ENCODE measurements around the gene ZP1.
A peak's percentile ranks its signal among the peaks of the same experiment; 100 is the strongest.
"Not testable (repeated sequence)": the region's sequence is repeated elsewhere in the genome, so short reads cannot be mapped to it uniquely, and the experiment has no call there.

The ZP1 gene, protein sequence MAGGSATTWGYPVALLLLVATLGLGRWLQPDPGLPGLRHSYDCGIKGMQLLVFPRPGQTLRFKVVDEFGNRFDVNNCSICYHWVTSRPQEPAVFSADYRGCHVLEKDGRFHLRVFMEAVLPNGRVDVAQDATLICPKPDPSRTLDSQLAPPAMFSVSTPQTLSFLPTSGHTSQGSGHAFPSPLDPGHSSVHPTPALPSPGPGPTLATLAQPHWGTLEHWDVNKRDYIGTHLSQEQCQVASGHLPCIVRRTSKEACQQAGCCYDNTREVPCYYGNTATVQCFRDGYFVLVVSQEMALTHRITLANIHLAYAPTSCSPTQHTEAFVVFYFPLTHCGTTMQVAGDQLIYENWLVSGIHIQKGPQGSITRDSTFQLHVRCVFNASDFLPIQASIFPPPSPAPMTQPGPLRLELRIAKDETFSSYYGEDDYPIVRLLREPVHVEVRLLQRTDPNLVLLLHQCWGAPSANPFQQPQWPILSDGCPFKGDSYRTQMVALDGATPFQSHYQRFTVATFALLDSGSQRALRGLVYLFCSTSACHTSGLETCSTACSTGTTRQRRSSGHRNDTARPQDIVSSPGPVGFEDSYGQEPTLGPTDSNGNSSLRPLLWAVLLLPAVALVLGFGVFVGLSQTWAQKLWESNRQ

DNA sequence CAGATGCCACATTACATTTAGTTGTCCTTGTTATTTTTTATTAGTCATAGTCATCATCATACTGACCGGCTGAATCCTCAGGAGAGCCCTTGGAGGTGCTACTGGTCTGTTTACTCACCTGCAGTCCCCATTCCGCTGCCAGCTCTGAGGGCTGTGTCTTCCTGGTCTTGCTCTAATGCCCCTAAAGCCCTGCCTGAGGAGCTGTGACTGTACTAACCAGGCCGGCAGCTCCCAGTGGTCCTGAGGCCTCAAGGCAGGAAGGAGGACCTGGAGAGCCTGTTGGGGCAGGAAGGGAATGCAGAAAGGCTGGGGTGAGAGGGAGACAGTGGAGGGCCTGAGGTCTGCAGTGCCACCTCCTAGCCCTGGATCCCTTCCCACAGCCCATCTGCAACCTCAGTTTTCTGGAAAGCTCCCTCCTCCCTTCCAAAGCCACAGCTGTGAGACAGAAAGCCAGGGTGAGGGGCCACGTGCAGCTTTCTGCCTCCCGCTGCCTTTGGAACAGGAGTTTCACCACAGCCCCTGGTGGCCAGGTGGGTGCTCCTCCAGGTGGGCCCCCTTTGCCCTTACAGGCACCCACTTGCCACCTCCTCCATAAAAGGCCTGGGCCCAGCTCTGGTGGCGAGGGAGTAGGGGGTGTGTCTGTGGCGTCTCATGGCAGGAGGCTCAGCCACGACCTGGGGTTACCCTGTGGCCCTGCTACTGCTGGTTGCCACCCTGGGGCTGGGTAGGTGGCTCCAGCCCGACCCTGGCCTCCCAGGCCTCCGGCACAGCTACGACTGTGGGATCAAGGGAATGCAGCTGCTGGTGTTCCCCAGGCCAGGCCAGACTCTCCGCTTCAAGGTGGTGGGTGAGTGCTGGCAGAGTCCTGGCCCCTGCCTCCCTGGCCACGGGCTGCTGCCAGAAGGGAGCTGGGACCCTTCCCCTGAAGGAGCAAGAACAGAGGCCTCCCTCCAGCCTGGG lies at the start of gene ZP1:
Gene ZP1 (plus strand): TSS at position 632 of the 960 bp plus-strand sequence. CDS start 20 bp downstream, at position 652.
- DNase-seq (ENCODE audit: low spot score) = no peak

DNA sequence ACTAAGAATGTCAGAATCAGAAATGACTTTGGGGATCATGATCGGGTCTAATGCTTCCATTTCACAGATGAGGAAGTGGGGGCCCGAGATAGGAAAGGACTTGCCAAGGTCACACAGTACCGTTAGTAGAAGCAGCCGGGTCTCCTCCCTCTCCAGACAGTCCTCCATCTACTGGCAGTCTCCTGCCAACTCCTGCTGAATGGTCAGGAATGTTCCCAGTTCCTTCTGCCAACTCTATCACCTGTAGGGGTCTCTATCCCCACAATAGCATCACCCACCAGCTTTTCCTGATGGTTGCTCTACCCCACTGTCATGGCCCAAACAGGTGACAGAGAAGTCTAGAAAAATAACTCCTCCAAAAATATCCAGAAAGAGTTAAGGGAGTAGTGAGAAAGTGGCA lies 49.3 kb upstream of the ZP1 start:
- DNase-seq (ENCODE audit: low spot score) = no peak

DNA sequence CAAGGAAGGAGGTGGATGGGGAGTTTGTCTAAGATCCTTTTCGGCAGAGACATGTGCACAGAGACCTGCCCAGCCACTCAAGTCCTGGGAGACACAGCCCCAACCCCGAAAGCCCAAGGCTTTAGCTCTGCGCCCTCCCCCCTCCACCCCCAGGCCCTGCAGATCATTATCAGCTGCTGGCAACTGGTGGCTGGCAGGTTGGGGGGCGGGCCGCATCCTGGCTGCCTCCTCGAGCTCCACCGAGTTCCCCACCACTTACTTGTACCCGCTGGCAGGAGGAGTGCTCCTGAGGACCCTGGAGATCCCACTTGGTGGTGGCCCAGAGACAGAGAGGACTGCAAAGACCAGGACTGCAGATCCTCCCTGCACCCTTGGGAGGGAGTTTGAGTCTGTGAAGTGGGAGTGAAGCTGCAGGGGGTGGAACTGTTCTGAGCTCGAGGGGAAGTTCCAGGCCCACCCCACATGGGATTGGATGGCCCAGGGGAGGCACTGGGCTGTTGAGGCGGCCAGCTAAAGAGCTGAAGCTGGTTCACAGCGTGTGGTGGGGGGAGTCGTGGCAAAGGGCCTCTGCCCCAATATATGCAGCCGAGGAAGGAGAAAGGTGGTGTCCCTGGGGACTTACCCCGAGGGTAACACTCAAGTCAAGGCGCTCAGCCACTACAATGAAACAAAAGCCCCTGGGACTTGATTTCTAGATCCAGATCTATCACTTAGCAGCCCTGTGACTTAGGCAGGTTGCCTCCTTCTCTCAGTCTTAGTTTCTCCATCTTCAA lies 45.3 kb upstream of the ZP1 start:
- no peak for DNase-seq (ENCODE audit: low spot score)

DNA sequence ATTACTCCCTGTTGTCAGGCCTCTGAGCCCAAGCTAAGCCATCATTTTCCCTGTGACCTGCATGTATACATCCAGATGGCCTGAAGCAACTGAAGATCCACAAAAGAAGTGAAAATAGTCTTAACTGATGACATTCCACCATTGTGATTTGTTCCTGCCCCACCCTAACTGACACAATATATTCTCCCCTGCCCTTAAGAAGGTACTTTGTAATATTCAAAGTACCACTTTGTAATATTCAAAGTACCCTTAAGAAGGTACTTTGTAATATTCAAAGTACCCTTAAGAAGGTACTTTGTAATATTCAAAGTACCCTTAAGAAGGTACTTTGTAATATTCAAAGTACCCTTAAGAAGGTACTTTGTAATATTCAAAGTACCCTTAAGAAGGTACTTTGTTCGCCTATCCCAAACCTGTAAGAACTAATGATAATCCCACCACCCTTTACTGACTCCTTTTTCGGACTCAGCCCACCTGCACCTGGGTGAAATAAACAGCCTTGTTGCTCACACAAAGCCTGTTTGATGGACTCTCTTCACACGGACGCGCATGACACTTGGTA lies 43.5 kb upstream of the ZP1 start:
- not testable (repeated sequence) for DNase-seq (ENCODE audit: low spot score)

DNA sequence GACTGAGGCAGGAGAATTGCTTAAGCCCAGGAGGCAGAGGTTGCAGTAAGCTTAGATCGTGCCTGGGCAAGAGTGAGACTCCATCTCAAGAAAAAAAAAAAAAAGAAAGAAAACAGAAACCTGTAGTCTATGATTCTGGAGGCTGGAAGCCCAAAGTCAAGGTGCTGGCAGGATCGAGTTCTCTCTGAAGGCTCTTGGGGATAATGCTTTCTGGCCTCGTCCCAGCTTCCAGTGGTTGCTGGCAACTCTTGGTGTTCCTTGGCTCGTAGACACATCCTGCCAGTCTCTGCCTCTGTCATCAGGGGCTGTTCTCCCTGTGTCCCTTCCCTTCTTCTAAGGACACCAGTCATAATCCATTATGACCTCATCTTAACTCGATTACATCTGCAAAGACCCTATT lies 42.2 kb upstream of the ZP1 start:
- no peak for DNase-seq (ENCODE audit: low spot score)

DNA sequence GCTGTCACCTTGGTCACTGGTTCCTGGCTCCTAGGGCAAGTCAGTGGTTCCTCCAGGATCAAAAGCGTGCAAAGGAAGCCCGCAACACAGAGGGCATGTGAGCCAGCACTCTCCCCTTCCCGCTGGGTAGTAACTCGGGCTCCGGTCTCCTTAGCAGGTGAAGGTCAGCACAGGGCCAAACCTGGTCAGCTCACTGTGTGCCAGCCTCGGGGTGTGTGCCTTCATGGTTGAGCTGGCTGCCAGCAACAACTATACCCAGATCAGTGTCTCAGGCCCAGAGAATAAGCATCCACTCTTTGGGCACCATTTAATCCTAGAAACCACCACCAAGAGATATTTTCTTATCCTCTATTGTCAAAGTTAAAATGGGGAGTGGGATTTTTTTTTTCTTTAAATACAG lies 41.6 kb upstream of the ZP1 start:
- no peak for DNase-seq (ENCODE audit: low spot score)

DNA sequence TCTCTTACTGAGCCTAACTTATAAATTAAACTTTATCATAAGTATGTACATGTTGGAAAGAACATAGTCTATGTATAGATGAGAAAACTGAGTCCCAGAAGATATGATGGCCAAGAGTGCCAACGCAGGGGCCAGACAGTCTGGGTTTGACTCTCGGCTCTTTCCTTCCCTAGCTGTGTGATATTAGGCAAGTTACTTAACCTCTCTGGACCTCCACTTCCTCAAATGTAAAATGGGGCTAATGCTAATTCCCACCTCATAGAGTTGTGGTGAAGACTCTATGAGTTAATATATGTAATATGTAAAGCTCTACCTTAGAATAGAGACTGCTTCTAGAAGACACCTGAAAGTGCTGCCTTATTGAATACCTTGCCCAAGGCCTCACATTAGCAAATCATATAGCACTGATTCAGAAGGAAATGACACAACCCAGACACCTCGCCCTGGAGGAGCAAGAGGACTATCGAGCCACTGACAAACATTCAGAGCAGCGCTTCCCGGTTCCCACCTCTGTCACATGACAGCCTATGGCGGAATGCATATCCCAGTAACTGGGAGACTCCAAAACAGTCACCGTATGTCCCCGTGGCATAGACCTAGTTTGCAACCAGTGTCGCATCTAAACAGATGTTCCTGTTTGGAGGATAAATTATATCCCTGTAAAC lies 36.7 kb upstream of the ZP1 start:
- no peak for DNase-seq (ENCODE audit: low spot score)

DNA sequence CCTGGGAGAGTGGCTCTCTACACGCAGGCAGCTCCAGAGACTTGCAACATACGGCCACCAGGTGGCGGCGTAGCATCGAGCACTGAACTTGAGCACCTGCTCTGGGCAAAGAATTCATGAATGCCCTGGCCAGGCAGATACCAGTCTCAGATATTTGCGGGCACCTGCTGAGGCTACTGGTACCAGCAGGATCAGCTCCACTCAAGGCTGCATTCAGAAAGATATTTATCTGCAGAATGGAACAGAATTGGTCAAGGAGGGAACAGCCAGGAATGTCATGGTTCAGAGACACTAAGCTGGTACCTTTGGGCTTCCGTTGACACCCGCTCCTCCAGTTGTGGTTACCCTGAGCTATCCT lies 36.2 kb upstream of the ZP1 start:
- peak; percentile 88 for DNase-seq (ENCODE audit: low spot score)

DNA sequence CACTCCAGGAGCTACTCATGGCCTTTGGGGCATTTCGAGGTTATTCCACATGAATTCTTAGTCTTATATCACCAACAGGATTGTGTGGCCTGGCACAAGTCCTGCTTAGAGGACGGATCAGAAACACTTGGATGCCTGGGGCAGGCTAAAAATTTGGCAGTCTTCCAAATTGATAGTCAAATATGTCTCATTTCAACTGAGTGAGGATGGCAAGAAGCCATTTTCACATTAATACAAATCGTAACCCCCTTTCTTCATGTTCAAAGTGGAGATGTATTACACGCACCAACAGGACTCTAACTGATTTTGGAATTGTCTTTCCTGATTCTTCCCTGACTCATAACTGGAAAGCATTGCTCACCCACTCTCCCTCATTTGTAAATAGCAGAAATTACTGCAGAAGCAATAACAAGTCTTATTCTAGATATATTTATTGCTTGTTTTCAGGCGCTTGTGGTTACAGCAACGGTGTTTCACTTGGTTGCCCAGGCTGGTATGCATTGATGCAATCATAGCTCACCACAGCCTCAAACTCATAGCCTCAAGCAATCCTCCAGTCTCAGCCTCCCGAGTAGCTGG lies 35.8 kb upstream of the ZP1 start:
- no peak for DNase-seq (ENCODE audit: low spot score)

DNA sequence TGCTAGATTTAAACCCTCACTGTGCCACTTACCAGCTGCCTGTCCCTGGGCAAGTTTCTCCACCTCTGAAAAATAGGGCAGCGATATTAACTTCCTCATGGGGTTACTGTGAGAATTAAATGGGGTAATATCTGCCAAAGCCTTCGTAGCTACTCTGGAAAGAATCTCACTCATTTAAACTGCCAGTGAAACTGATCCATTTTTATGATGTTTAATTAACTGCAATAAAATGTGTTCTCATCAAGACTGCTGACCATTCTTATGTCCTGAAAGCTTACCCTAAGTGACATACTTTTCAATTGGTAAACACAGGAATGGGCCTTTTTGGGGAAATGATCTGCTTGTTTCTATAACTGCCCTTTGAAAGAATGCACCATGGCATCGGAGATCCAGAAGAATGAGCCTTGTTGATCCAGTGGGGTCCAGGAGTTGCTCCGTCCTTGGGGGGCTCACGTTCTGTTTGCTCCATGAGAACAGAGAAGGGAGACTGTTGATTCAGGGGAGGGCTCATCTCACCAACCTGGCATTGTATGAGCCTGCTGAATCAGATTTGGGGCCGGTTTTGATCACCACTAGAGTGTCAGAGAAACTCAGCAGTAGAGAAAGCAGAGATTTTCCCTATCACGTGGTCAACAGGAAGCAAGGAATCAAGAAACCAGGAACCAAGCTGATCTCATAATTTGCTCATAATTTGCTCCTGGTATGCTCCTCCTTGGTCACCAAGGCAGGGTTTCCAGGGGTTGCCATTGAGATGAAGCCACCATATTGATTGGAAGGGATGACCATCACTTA lies 32.4 kb upstream of the ZP1 start:
- no peak for DNase-seq (ENCODE audit: low spot score)

DNA sequence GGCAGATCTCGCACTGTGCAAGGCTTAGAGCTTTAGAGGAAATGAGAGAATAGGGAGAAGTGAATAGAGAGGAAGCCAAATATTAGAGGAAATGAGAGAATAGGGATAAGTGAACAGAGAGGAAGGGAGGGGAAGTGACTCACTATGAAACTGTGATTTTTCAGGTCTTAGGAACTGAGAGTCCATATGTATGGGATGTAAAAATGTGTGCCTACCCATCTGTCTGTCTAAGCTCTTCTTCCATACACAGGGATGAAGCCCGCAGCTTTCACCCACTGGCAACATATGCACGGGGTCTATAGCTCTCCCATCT lies 31.9 kb upstream of the ZP1 start:
- DNase-seq (ENCODE audit: low spot score) = no peak

DNA sequence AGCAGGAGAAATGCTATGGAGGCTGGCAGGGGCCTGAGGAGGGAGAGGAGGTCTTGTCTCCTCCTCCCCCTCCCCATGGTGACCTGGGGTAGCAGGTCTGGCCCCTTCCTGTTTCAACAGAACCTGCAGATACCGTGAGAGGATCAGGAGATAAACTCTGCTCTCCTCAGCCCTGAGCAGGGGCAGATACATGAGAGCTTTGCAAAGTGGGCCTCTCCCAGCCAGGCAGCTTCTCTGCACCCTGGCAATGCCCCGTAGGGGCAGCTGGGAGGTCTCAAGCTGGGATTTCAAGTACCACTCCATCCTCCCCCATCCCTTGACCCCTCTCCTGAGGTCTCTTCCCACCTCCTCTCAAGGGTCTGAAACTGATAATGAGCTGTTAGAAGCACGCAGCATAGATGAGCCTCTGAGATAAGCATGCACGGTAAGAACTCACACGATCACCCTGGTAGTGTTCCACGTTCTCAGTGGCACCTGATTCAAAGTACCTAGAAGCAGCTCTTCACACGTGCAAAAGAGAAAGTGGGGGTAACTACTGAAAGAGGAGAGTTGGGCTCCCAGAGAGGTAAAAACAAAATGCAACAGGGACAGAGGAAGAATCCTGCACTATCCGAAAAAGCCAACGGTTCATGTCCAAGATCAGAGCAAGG lies 30.4 kb upstream of the ZP1 start:
- DNase-seq (ENCODE audit: low spot score) = no peak

DNA sequence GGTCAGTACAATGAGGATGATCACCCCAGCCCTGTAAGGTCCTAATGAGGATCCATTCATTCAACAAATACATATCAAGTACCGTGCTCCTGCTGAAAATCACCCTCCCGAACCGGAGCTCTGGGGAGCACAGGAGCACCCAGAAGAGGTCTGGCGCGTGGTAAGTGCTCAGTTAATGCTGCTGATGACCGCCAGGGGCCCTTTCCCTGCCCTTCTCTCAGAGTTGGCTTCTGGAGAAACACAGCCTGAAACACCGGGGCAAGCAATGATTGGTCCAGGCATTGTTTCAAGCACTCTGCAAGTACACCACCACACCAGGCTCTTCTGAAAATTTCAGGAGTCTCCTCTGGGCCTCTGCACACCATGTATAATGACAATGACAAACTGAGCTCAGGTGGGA lies 29.2 kb upstream of the ZP1 start:
- no peak for DNase-seq (ENCODE audit: low spot score)

DNA sequence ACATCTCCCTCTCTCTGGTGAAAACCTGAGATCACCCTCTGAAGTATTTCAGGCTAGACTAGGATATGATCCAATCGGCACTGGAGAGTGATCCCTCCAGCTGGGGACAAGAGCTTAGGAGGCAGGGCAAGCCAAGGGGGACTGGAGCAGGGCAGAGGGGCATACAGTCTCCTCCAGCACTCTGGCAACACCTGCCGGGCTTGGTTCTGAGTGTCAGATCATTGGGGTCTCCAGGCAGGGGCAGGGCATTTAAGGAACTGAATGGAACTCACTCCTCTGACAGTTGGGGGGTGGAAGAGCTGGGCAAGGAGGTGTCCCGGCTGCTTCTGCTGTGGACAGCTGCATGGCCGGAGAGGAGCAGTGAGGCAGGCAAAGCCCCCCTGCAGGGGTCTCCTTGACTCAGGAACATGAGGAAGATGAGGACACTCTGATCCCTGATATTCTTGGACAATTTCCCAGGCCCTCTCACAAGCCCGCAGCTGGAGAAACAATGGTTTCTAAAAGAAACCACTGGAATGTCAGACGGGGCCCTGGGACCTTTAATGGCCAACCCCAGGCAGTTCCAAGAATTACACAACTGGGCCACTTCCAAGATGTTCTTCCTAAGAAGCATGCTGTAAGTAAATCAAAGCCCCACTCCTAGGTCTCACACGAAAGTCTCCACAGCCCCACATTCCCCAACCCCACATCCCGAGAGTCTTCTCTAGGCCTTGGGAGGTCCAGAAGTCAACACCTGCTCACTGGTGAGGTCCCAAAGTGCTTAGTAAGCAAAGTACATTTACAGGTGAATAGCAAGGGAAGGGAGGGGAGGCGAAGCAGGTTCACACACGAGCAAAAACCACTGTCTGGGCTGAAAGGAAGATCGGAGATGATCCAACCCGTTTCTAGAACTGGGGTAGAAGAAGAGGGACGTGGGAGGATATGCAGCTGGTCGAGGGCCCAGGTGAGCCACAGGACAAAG lies 26.6 kb upstream of the ZP1 start:
- DNase-seq (ENCODE audit: low spot score) = peak; percentile 93

DNA sequence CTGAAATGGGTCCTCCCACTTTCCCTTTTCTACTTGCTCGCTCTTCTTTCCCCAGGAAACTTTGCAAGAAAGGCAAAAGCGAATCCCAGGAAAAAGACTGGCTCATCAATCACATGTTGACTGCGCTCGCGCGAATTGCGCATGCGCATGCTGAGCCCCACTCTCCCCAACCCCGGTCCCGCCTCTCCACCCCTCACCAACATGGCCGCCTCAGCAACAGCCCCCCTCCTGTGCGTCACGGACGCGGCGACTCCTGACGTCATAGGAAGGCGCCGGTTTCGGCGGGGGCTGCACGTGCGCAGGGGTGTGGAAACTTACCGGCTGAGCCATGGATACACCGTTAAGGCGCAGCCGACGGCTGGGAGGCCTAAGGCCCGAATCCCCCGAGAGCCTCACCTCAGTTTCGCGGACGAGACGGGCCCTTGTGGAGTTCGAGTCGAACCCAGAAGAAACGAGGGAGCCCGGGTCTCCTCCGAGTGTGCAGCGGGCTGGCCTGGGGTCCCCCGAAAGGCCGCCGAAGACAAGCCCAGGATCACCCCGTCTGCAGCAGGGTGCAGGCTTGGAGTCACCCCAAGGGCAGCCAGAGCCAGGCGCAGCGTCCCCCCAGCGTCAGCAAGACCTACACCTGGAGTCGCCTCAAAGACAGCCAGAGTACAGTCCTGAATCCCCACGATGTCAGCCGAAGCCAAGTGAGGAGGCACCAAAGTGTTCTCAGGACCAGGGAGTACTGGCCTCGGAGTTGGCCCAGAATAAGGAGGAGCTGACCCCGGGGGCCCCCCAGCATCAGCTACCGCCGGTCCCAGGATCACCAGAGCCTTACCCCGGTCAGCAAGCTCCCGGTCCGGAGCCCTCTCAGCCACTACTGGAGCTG lies 25.3 kb upstream of the ZP1 start, which contains the start of gene CCDC86:
Gene CCDC86 (plus strand): TSS at position 317 of the 871 bp plus-strand sequence. CDS start 12 bp downstream, at position 329.
- peak; percentile 100 for DNase-seq (ENCODE audit: low spot score)

DNA sequence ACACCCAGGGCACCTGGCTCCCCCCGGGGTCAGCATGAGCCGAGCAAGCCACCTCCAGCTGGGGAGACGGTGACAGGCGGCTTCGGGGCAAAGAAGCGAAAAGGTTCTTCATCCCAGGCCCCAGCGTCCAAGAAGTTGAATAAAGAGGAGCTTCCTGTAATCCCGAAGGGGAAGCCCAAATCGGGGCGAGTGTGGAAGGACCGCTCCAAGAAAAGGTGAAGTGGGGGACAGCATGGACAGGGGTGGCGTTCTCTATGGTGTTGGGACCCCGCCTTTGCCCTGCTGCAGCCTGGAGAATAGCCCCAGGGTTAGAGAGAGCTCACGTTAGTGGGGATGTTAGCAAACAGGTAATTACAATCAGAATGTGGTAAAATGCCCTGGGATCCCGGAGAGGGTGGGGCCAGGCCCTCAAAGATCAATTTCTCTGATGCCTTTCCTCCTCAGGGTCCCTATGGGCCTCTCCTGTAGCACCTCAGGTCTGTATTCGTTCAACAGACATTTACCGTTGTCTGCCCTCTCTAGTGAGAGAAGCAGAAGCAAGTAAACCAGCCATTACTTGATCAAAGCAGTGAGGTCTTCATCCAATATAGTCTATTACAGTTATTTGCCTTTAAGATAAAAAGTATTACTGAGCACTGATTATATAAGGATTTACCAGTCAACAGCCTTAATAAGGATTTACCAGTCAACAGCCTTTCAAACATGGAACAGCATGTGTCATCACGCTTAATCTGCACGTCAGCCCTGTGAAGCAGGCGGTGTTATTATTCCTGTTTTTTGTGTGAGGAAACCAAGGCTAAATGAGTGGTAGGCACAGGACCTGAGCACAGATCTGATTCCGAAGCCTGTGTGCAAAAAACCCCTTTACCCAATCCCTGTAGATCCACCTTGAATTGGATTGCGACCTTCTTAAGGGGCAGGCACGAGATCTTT lies 24.4 kb upstream of the ZP1 start:
- DNase-seq (ENCODE audit: low spot score) = no peak
